ENCODE data around the gene ELOB.

ELOB gene

GRCh38 chr16:2804728-2805127 lies 27.6 kb upstream of the ELOB start:
- no peak overlapping the region for H3K4me3 ChIP-seq (ENCODE audit: low read depth, low read length)
- no peak for DNase-seq (ENCODE audit: low read depth)
- no peak for TF ChIP-seq MAX (IDR thresholded peaks at IDR 0.05; ENCODE audit: low read depth, low read length)

GRCh38 chr16:2803545-2804195 lies 26.6 kb upstream of the ELOB start:
- H3K4me3 ChIP-seq (ENCODE audit: low read depth, low read length), result no peak overlapping the region
- TF ChIP-seq MAX (IDR thresholded peaks at IDR 0.05; ENCODE audit: low read depth, low read length) (no peak), MYC (IDR thresholded peaks at IDR 0.05; ENCODE audit: low read depth, low read length) (no peak), CTCF (IDR thresholded peaks at IDR 0.05; ENCODE audit: low read depth, low read length) (no peak), POLR2A (IDR thresholded peaks at IDR 0.05; ENCODE audit: extremely low read depth, insufficient read length) (no peak)
- DNase-seq (ENCODE audit: low read depth), result no peak

GRCh38 chr16:2799859-2800226 lies 22.8 kb upstream of the ELOB start:
- no peak overlapping the region for H3K4me3 ChIP-seq (ENCODE audit: low read depth, low read length)
- no peak for DNase-seq (ENCODE audit: low read depth)
- TF ChIP-seq CTCF (IDR thresholded peaks at IDR 0.05; ENCODE audit: low read depth, low read length) (no peak), MAX (IDR thresholded peaks at IDR 0.05; ENCODE audit: low read depth, low read length) (no peak), MYC (IDR thresholded peaks at IDR 0.05; ENCODE audit: low read depth, low read length) (no peak), POLR2A (IDR thresholded peaks at IDR 0.05; ENCODE audit: extremely low read depth, insufficient read length) (no peak)

GRCh38 chr16:2799205-2799858 lies 22.3 kb upstream of the ELOB start:
- H3K4me3 ChIP-seq (ENCODE audit: low read depth, low read length), result no peak overlapping the region
- no peak for TF ChIP-seq CTCF (IDR thresholded peaks at IDR 0.05; ENCODE audit: low read depth, low read length)
- no peak for TF ChIP-seq MAX (IDR thresholded peaks at IDR 0.05; ENCODE audit: low read depth, low read length)
- no peak for TF ChIP-seq MYC (IDR thresholded peaks at IDR 0.05; ENCODE audit: low read depth, low read length)
- TF ChIP-seq POLR2A (IDR thresholded peaks at IDR 0.05; ENCODE audit: extremely low read depth, insufficient read length), result no peak
- no peak for DNase-seq (ENCODE audit: low read depth)

- DNase-seq (ENCODE audit: low read depth), result no peak
- no peak overlapping the region for H3K4me3 ChIP-seq (ENCODE audit: low read depth, low read length)
- TF ChIP-seq POLR2A (IDR thresholded peaks at IDR 0.05; ENCODE audit: extremely low read depth, insufficient read length) (no peak), MAX (IDR thresholded peaks at IDR 0.05; ENCODE audit: low read depth, low read length) (no peak), CTCF (IDR thresholded peaks at IDR 0.05; ENCODE audit: low read depth, low read length) (no peak), MYC (IDR thresholded peaks at IDR 0.05; ENCODE audit: low read depth, low read length) (no peak)
Measured at GRCh38 chr16:2798723-2799204, 21.7 kb upstream of the ELOB start.

GRCh38 chr16:2795395-2796143 lies 18.5 kb upstream of the ELOB start:
- H3K4me3 ChIP-seq (ENCODE audit: low read depth, low read length), result no peak overlapping the region
- DNase-seq (ENCODE audit: low read depth), result peak; percentile 74
- no peak for TF ChIP-seq POLR2A (IDR thresholded peaks at IDR 0.05; ENCODE audit: extremely low read depth, insufficient read length)
- TF ChIP-seq MAX (IDR thresholded peaks at IDR 0.05; ENCODE audit: low read depth, low read length), result no peak
- TF ChIP-seq MYC (IDR thresholded peaks at IDR 0.05; ENCODE audit: low read depth, low read length), result no peak
- TF ChIP-seq CTCF (IDR thresholded peaks at IDR 0.05; ENCODE audit: low read depth, low read length), result no peak

Data from NB4 (cell line).